Lower leg skin (tissue), 3 donors: ENCODE results near the gene CPNE6.

Experiments
- POLR2A ChIP-seq, 2 donors: fragments of 450-650 bp; IDR thresholded peaks; one replicate each; pipeline ENCODE4 v1.6.1; 2016 to 2017; ENCODE audit warnings: antibody characterized with exemption in 2 of 2, mild to moderate bottlenecking in 1 of 2, moderate library complexity in 1 of 2
- TF ChIP-seq, protein P1 (sequence below), 3 donors: fragments of 450-650 bp; IDR thresholded peaks; one replicate each; pipeline ENCODE4 v1.5.1; 2016; ENCODE audit warnings: antibody characterized with exemption in 3 of 3, mild to moderate bottlenecking in 3 of 3, moderate library complexity in 2 of 3

DNA sequence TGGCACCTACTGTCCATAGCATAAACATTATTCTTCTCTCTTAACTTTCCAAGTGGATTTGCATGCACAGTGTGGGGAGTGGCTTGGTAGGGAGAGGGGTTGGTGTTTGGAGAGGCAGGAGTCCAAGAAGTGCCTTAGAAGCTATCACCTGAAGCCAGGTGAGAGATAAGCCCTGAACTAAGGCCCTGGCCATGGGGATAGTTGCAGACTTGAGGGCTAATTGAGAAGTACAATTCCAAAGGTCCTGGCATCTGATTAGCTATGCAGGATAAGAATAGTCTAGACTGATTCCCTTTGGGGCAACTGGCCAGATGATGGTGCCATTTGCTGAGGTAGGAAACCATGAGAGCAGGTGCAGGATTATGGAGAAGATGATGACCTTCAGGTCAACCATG lies 20.7 kb downstream of the CPNE6 start:
- TF ChIP-seq, protein P1, sequence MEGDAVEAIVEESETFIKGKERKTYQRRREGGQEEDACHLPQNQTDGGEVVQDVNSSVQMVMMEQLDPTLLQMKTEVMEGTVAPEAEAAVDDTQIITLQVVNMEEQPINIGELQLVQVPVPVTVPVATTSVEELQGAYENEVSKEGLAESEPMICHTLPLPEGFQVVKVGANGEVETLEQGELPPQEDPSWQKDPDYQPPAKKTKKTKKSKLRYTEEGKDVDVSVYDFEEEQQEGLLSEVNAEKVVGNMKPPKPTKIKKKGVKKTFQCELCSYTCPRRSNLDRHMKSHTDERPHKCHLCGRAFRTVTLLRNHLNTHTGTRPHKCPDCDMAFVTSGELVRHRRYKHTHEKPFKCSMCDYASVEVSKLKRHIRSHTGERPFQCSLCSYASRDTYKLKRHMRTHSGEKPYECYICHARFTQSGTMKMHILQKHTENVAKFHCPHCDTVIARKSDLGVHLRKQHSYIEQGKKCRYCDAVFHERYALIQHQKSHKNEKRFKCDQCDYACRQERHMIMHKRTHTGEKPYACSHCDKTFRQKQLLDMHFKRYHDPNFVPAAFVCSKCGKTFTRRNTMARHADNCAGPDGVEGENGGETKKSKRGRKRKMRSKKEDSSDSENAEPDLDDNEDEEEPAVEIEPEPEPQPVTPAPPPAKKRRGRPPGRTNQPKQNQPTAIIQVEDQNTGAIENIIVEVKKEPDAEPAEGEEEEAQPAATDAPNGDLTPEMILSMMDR (IDR thresholded peaks at IDR 0.05) = no peak
- no peak for TF ChIP-seq POLR2A (IDR thresholded peaks at IDR 0.05)
